Left ventricle myocardium inferior (tissue), 1 donor: ENCODE data around the gene CPEB1. TPM values are rescaled to one million over a fixed set of nuclear protein-coding genes. Genes with fewer than 3 reads are reported as not detected.

Experiments used
- DNase-seq: peaks from one replicate; pipeline ENCODE4 v3.0.0-alpha.2; 2020
- H3K27ac ChIP-seq: fragments of 200-600 bp; replicated peaks from 2 replicates; pipeline ENCODE4 v1.8.0; 2021
- H3K27me3 ChIP-seq: fragments of 200-600 bp; 2 replicates; pipeline ENCODE4 v1.8.0; 2021; ENCODE audit warnings: low read depth
- H3K36me3 ChIP-seq: fragments of 200-600 bp; 2 replicates; pipeline ENCODE4 v1.8.0; 2021
- H3K4me1 ChIP-seq: fragments of 200-600 bp; 2 replicates; pipeline ENCODE4 v1.8.0; 2021
- H3K4me3 ChIP-seq: fragments of 200-600 bp; 2 replicates; pipeline ENCODE4 v1.8.0; 2021; ENCODE audit warnings: mild to moderate bottlenecking, moderate library complexity
- H3K9me3 ChIP-seq: fragments of 200-600 bp; replicated peaks from 2 replicates; pipeline ENCODE4 v1.8.0; 2021
- CTCF ChIP-seq: fragments of 200-600 bp; IDR thresholded peaks from 2 replicates; pipeline ENCODE4 v1.8.0; 2021; ENCODE audit warnings: antibody characterized with exemption, mild to moderate bottlenecking, borderline replicate concordance
- intact Hi-C: fragments of 100-400 bp; cut with micrococcal nuclease; formaldehyde crosslinking; loops from one replicate; pipeline ENCODE4 v1.11.0; 2022
- total RNA-seq: library from RNA; stranded (reverse); fragmentation: NEBNext Ultra II Directional; extraction: Animal tissue kit (Norgen Biotek cat#: 25700); gene quantifications from one replicate; pipeline ENCODE4 v1.2.1, GENCODE V29; 2021
- donor health status: DM: no; HTN: yes; CAD: no; lungs with severe emphysema.

Gene CPEB1
- total RNA-seq, 1 donor from 2014 or later: 1.6 TPM

- no peak for DNase-seq
- H3K4me3 ChIP-seq: no peak overlapping the region
- H3K27ac ChIP-seq: no peak overlapping the region
- peaks cover 9% of the 10 kb centered on the region for H3K4me1 ChIP-seq
- no peaks in the 10 kb centered on the region for H3K36me3 ChIP-seq
- intact Hi-C loops: no loop called here
- H3K9me3 ChIP-seq: no peaks in the 10 kb centered on the region
- peaks cover 5% of the 10 kb centered on the region for H3K27me3 ChIP-seq
- TF ChIP-seq CTCF: no peak
These were observed 101.7 kb downstream of the CPEB1 start for GRCh38 chr15:82545478-82545877.

GRCh38 chr15:82545002-82545401 lies 102.2 kb downstream of the CPEB1 start:
- intact Hi-C loops: no loop called here
- no peaks in the 10 kb centered on the region for H3K9me3 ChIP-seq
- H3K4me3 ChIP-seq: no peak overlapping the region
- no peaks in the 10 kb centered on the region for H3K36me3 ChIP-seq
- DNase-seq: no peak
- peaks cover 5% of the 10 kb centered on the region for H3K27me3 ChIP-seq
- peaks cover 10% of the 10 kb centered on the region for H3K4me1 ChIP-seq
- no peak overlapping the region for H3K27ac ChIP-seq
- TF ChIP-seq CTCF: no peak

- Histone ChIP-seq H3K27ac (no peak overlapping the region), H3K4me1 (peaks cover 16% of the 10 kb centered on the region), H3K36me3 (no peaks in the 10 kb centered on the region), H3K4me3 (no peak overlapping the region), H3K9me3 (no peaks in the 10 kb centered on the region), H3K27me3 (peaks cover 5% of the 10 kb centered on the region)
- no peak for TF ChIP-seq CTCF
- no peak for DNase-seq
- intact Hi-C loops: no loop called here
These were observed 102.7 kb downstream of the CPEB1 start for GRCh38 chr15:82544431-82544830.

DNA sequence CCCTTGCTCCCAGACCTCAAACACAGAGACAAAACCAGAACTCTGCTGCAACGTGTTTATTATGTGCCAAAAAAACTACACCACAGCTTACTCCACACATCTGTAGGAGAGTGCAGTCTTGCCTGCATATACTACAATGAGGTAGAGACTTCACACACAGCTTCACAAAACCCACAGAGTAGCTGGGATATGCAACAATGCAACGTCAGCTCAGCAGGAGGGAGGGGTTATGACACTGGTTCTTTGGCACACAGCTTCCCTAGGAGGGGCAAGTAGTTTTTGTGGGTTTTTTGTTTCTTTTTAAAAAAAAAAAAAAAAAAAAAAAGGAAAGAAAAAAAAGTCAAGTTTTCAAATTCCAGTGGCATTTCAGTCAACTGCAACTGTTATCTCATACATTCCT lies 104.0 kb downstream of the CPEB1 start:
- DNase-seq: no peak
- Histone ChIP-seq H3K9me3 (no peaks in the 10 kb centered on the region), H3K27ac (no peak overlapping the region), H3K27me3 (peaks cover under 1% of the 10 kb centered on the region), H3K36me3 (peaks cover 8% of the 10 kb centered on the region), H3K4me1 (peaks cover 29% of the 10 kb centered on the region), H3K4me3 (no peak overlapping the region)
- intact Hi-C loops: no loop called here
- no peak for TF ChIP-seq CTCF

DNA sequence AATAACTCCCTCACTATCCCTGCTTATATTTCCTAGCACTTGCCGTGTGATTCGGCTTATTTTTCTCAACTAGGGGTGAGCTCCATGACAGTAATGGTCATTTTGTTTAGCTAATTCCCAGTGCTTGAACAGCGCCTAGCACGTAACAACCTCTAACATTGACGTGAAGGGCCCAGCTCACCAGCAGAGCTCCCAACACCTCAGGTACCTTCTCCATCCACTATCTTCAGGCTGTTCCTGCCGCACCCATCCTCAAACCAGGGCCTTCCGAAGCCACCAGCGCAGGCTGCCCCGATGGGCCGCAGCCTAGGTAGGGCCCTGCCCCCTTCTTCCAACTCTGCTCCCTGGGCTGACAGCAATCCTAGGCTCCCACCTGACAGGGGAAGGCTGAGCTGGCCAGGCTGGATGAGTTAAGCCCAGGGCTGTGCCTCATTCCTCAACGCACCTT lies 106.2 kb downstream of the CPEB1 start:
- H3K27me3 ChIP-seq: no peaks in the 10 kb centered on the region
- intact Hi-C loops: no loop called here
- H3K4me1 ChIP-seq: peaks cover 50% of the 10 kb centered on the region
- peak overlapping the region; percentile 81 for H3K4me3 ChIP-seq
- no peak for TF ChIP-seq CTCF
- peaks cover 30% of the 10 kb centered on the region for H3K36me3 ChIP-seq
- H3K27ac ChIP-seq: peak overlapping the region; percentile 90
- no peaks in the 10 kb centered on the region for H3K9me3 ChIP-seq
- DNase-seq: no peak
